GM12878 (cell line): ENCODE data around the gene POLE3.

Source experiments
- EGR1 ChIP-seq, 2 experiments: IDR thresholded peaks; 1 replicate in 1 of 2; 2 replicates in 1 of 2; pipeline ENCODE4 v1.6.1; 2011 to 2012; ENCODE audit warnings: low read depth in 2 of 2, low read length in 2 of 2, borderline replicate concordance in 1 of 2, mild to moderate bottlenecking in 1 of 2, moderate library complexity in 1 of 2
- EZH2 ChIP-seq: IDR thresholded peaks from 2 replicates; pipeline ENCODE4 v1.6.1; 2012; ENCODE audit warnings: low read depth, mild to moderate bottlenecking, control low read depth, inconsistent platforms, low read length, borderline replicate concordance; ENCODE audit not compliant: control insufficient read depth
- JUNB ChIP-seq: IDR thresholded peaks from 2 replicates; pipeline ENCODE4 v1.6.1; 2016; ENCODE audit warnings: antibody characterized with exemption, mild to moderate bottlenecking
- POLR2A ChIP-seq: IDR thresholded peaks from 2 replicates; pipeline ENCODE4 v1.6.1; 2011; ENCODE audit warnings: low read depth, mild to moderate bottlenecking, low read length
- RELA ChIP-seq: fragments of 450-650 bp; IDR thresholded peaks from 2 replicates; pipeline ENCODE4 v1.8.0; 2014; ENCODE audit warnings: borderline replicate concordance; ENCODE audit not compliant: partially characterized antibody
- RFX5 ChIP-seq: IDR thresholded peaks from 2 replicates; pipeline ENCODE4 v1.6.1; 2011; ENCODE audit warnings: low read depth, low read length, improper control_type of control experiment
- TAF1 ChIP-seq: IDR thresholded peaks from 2 replicates; pipeline ENCODE4 v1.6.1; 2011; ENCODE audit warnings: mild to moderate bottlenecking, low read depth, low read length, borderline replicate concordance
- TF ChIP-seq, protein P1 (sequence below), 3 experiments: IDR thresholded peaks in 2 of 3; conservative IDR thresholded peaks in 1 of 3; 2 replicates each; pipeline ENCODE4 v1.5.1; 2011; ENCODE audit warnings: low read depth in 3 of 3, low read length in 3 of 3, mild to moderate bottlenecking in 3 of 3, control low read depth in 2 of 3, moderate library complexity in 2 of 3, inconsistent platforms in 1 of 3, mixed read lengths in 1 of 3; ENCODE audit not compliant: control insufficient read depth in 2 of 3, insufficient read depth in 1 of 3; ENCODE audit errors: extremely low read depth in 1 of 3
- TF ChIP-seq, protein P2 (sequence below): fragments of 450-650 bp; IDR thresholded peaks from 2 replicates; pipeline ENCODE4 v1.6.1; 2017; ENCODE audit warnings: mild to moderate bottlenecking, moderate library complexity

DNA sequence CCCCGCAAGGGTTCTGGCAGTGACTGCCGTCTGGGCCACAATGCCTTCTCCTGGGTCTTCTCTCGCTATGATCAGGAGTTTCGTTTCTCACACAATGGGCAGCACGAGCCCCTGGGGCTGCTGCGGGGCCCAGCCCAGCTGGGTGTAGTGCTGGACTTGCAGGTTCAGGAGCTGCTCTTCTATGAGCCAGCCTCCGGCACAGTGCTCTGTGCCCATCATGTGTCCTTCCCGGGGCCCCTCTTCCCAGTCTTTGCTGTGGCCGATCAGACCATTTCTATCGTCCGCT is 40.7 kb downstream of the POLE3 start:
- no peak for TF ChIP-seq EGR1 (IDR thresholded peaks at IDR 0.05; ENCODE audit: borderline replicate concordance in 1 of 2, low read depth in 2 of 2, low read length in 2 of 2)
- TF ChIP-seq, protein P1, sequence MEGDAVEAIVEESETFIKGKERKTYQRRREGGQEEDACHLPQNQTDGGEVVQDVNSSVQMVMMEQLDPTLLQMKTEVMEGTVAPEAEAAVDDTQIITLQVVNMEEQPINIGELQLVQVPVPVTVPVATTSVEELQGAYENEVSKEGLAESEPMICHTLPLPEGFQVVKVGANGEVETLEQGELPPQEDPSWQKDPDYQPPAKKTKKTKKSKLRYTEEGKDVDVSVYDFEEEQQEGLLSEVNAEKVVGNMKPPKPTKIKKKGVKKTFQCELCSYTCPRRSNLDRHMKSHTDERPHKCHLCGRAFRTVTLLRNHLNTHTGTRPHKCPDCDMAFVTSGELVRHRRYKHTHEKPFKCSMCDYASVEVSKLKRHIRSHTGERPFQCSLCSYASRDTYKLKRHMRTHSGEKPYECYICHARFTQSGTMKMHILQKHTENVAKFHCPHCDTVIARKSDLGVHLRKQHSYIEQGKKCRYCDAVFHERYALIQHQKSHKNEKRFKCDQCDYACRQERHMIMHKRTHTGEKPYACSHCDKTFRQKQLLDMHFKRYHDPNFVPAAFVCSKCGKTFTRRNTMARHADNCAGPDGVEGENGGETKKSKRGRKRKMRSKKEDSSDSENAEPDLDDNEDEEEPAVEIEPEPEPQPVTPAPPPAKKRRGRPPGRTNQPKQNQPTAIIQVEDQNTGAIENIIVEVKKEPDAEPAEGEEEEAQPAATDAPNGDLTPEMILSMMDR (IDR thresholded peaks at IDR 0.05 in 2 of 3, conservative IDR thresholded peaks at IDR 0.05 in 1 of 3; ENCODE audit: control insufficient read depth in 2 of 3, extremely low read depth in 1 of 3, insufficient read depth in 1 of 3, low read depth in 3 of 3, low read length in 3 of 3): no peak
- TF ChIP-seq JUNB: no peak
- TF ChIP-seq, protein P2, sequence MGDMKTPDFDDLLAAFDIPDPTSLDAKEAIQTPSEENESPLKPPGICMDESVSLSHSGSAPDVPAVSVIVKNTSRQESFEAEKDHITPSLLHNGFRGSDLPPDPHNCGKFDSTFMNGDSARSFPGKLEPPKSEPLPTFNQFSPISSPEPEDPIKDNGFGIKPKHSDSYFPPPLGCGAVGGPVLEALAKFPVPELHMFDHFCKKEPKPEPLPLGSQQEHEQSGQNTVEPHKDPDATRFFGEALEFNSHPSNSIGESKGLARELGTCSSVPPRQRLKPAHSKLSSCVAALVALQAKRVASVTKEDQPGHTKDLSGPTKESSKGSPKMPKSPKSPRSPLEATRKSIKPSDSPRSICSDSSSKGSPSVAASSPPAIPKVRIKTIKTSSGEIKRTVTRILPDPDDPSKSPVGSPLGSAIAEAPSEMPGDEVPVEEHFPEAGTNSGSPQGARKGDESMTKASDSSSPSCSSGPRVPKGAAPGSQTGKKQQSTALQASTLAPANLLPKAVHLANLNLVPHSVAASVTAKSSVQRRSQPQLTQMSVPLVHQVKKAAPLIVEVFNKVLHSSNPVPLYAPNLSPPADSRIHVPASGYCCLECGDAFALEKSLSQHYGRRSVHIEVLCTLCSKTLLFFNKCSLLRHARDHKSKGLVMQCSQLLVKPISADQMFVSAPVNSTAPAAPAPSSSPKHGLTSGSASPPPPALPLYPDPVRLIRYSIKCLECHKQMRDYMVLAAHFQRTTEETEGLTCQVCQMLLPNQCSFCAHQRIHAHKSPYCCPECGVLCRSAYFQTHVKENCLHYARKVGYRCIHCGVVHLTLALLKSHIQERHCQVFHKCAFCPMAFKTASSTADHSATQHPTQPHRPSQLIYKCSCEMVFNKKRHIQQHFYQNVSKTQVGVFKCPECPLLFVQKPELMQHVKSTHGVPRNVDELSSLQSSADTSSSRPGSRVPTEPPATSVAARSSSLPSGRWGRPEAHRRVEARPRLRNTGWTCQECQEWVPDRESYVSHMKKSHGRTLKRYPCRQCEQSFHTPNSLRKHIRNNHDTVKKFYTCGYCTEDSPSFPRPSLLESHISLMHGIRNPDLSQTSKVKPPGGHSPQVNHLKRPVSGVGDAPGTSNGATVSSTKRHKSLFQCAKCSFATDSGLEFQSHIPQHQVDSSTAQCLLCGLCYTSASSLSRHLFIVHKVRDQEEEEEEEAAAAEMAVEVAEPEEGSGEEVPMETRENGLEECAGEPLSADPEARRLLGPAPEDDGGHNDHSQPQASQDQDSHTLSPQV: no peak
- no peak for TF ChIP-seq RFX5
- no peak for TF ChIP-seq TAF1
- TF ChIP-seq POLR2A: no peak
- no peak for TF ChIP-seq RELA
- no peak for TF ChIP-seq EZH2
